WTC11 (cell line): ENCODE results near the gene ANKRD22.

Experiments
- GABPB1 ChIP-seq: sonication (generic); formaldehyde crosslinking; IDR thresholded peaks from 2 replicates; pipeline ENCODE4 v1.8.1; 2023; ENCODE audit warnings: mild to moderate bottlenecking, missing genetic modification reagents
- TCF7 ChIP-seq: sonication (generic); formaldehyde crosslinking; IDR thresholded peaks from 2 replicates; pipeline ENCODE4 v1.8.0; 2022; ENCODE audit warnings: mild to moderate bottlenecking, low read depth, missing genetic modification reagents, moderate library complexity
- TF ChIP-seq, protein P1 (sequence below): fragments of 250-450 bp; sonication (Bioruptor Pico); IDR thresholded peaks from 2 replicates; pipeline ENCODE4 v1.9.0; 2021; ENCODE audit warnings: mild to moderate bottlenecking
- TF ChIP-seq, protein P2 (sequence below): sonication (generic); formaldehyde crosslinking; IDR thresholded peaks from 2 replicates; pipeline ENCODE4 v1.8.1; 2022; ENCODE audit warnings: low read depth, missing genetic modification reagents, borderline replicate concordance
- TF ChIP-seq, protein P3 (sequence below): fragments of 200-600 bp; IDR thresholded peaks from 2 replicates; pipeline ENCODE4 v1.8.0; 2022; ENCODE audit warnings: antibody characterized with exemption
- TF ChIP-seq, protein P4 (sequence below): sonication (generic); formaldehyde crosslinking; IDR thresholded peaks from 2 replicates; pipeline ENCODE4 v1.8.0; 2022; ENCODE audit warnings: missing genetic modification reagents
- TF ChIP-seq, protein P5 (sequence below): sonication (generic); formaldehyde crosslinking; IDR thresholded peaks from 2 replicates; pipeline ENCODE4 v1.8.1; 2023; ENCODE audit warnings: mild to moderate bottlenecking, missing genetic modification reagents

DNA sequence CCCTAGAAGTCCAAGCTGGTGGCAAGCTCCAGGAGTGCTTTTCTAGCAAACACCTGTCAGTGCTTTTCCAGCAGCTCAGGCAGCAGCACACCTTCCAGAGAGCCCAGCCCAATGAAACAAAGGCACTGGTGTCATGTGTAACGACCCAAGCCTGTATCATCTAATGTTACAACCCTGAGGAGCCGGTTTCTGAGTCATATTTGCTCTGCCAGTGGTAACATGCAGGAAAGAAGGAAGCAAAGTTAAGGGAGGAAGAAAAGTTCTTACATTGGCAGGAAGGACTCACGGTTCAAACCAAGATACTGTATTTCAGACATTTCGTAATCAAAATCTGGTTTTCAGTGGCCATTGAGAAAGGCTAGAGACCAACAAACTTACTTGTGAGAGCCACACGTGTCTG, at the start of gene ANKRD22:
- TF ChIP-seq, protein P1, sequence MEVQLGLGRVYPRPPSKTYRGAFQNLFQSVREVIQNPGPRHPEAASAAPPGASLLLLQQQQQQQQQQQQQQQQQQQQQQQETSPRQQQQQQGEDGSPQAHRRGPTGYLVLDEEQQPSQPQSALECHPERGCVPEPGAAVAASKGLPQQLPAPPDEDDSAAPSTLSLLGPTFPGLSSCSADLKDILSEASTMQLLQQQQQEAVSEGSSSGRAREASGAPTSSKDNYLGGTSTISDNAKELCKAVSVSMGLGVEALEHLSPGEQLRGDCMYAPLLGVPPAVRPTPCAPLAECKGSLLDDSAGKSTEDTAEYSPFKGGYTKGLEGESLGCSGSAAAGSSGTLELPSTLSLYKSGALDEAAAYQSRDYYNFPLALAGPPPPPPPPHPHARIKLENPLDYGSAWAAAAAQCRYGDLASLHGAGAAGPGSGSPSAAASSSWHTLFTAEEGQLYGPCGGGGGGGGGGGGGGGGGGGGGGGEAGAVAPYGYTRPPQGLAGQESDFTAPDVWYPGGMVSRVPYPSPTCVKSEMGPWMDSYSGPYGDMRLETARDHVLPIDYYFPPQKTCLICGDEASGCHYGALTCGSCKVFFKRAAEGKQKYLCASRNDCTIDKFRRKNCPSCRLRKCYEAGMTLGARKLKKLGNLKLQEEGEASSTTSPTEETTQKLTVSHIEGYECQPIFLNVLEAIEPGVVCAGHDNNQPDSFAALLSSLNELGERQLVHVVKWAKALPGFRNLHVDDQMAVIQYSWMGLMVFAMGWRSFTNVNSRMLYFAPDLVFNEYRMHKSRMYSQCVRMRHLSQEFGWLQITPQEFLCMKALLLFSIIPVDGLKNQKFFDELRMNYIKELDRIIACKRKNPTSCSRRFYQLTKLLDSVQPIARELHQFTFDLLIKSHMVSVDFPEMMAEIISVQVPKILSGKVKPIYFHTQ (CRISPR knock-in tag) = no peak
- TF ChIP-seq, protein P2, sequence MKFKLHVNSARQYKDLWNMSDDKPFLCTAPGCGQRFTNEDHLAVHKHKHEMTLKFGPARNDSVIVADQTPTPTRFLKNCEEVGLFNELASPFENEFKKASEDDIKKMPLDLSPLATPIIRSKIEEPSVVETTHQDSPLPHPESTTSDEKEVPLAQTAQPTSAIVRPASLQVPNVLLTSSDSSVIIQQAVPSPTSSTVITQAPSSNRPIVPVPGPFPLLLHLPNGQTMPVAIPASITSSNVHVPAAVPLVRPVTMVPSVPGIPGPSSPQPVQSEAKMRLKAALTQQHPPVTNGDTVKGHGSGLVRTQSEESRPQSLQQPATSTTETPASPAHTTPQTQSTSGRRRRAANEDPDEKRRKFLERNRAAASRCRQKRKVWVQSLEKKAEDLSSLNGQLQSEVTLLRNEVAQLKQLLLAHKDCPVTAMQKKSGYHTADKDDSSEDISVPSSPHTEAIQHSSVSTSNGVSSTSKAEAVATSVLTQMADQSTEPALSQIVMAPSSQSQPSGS (CRISPR knock-in tag) = no peak
- TF ChIP-seq, protein P3, sequence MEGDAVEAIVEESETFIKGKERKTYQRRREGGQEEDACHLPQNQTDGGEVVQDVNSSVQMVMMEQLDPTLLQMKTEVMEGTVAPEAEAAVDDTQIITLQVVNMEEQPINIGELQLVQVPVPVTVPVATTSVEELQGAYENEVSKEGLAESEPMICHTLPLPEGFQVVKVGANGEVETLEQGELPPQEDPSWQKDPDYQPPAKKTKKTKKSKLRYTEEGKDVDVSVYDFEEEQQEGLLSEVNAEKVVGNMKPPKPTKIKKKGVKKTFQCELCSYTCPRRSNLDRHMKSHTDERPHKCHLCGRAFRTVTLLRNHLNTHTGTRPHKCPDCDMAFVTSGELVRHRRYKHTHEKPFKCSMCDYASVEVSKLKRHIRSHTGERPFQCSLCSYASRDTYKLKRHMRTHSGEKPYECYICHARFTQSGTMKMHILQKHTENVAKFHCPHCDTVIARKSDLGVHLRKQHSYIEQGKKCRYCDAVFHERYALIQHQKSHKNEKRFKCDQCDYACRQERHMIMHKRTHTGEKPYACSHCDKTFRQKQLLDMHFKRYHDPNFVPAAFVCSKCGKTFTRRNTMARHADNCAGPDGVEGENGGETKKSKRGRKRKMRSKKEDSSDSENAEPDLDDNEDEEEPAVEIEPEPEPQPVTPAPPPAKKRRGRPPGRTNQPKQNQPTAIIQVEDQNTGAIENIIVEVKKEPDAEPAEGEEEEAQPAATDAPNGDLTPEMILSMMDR = no peak
- TF ChIP-seq, protein P4, sequence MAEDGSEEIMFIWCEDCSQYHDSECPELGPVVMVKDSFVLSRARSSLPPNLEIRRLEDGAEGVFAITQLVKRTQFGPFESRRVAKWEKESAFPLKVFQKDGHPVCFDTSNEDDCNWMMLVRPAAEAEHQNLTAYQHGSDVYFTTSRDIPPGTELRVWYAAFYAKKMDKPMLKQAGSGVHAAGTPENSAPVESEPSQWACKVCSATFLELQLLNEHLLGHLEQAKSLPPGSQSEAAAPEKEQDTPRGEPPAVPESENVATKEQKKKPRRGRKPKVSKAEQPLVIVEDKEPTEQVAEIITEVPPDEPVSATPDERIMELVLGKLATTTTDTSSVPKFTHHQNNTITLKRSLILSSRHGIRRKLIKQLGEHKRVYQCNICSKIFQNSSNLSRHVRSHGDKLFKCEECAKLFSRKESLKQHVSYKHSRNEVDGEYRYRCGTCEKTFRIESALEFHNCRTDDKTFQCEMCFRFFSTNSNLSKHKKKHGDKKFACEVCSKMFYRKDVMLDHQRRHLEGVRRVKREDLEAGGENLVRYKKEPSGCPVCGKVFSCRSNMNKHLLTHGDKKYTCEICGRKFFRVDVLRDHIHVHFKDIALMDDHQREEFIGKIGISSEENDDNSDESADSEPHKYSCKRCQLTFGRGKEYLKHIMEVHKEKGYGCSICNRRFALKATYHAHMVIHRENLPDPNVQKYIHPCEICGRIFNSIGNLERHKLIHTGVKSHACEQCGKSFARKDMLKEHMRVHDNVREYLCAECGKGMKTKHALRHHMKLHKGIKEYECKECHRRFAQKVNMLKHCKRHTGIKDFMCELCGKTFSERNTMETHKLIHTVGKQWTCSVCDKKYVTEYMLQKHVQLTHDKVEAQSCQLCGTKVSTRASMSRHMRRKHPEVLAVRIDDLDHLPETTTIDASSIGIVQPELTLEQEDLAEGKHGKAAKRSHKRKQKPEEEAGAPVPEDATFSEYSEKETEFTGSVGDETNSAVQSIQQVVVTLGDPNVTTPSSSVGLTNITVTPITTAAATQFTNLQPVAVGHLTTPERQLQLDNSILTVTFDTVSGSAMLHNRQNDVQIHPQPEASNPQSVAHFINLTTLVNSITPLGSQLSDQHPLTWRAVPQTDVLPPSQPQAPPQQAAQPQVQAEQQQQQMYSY = no peak
- TF ChIP-seq, protein P5, sequence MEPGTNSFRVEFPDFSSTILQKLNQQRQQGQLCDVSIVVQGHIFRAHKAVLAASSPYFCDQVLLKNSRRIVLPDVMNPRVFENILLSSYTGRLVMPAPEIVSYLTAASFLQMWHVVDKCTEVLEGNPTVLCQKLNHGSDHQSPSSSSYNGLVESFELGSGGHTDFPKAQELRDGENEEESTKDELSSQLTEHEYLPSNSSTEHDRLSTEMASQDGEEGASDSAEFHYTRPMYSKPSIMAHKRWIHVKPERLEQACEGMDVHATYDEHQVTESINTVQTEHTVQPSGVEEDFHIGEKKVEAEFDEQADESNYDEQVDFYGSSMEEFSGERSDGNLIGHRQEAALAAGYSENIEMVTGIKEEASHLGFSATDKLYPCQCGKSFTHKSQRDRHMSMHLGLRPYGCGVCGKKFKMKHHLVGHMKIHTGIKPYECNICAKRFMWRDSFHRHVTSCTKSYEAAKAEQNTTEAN (CRISPR knock-in tag) = no peak
- no peak for TF ChIP-seq TCF7 (CRISPR knock-in tag)
- TF ChIP-seq GABPB1 (CRISPR knock-in tag) = no peak
